Midbrain (tissue), 1 donor: ENCODE results near the gene USP2.

Source experiments
- DNase-seq: peaks from one replicate; lab custom pipeline; 2025; lab: John Stamatoyannopoulos, UW

Gene USP2

GRCh38 chr11:119377112-119377901 lies 4.2 kb downstream of the USP2 start:
- no peak for DNase-seq

GRCh38 chr11:119376197-119376847 lies 5.2 kb downstream of the USP2 start:
- DNase-seq: peak; percentile 95

- peak; percentile 87 for DNase-seq
Observed at GRCh38 chr11:119375337-119376196, 5.9 kb downstream of the USP2 start.

- DNase-seq: peak; percentile 47
Observed at GRCh38 chr11:119374632-119375336, 6.7 kb downstream of the USP2 start.

GRCh38 chr11:119373921-119374631 lies 7.4 kb downstream of the USP2 start:
- DNase-seq: peak; percentile 85

- no peak for DNase-seq
Observed at GRCh38 chr11:119373059-119373920, 8.2 kb downstream of the USP2 start.

- DNase-seq: no peak
Observed at GRCh38 chr11:119372260-119373058, 9.0 kb downstream of the USP2 start.

GRCh38 chr11:119371778-119372182 lies 9.7 kb downstream of the USP2 start:
- peak; percentile 70 for DNase-seq

- DNase-seq: no peak
Observed at GRCh38 chr11:119371067-119371601, 10.4 kb downstream of the USP2 start.

GRCh38 chr11:119370486-119371046 lies 10.9 kb downstream of the USP2 start:
- no peak for DNase-seq

- no peak for DNase-seq
Observed at GRCh38 chr11:119369132-119369925, 12.2 kb downstream of the USP2 start.

GRCh38 chr11:119368121-119369034 lies 13.1 kb downstream of the USP2 start:
- DNase-seq: peak; percentile 58

- no peak for DNase-seq
Observed at GRCh38 chr11:119367661-119368120, 13.8 kb downstream of the USP2 start.

- DNase-seq: no peak
Observed at GRCh38 chr11:119366690-119367620, 14.5 kb downstream of the USP2 start.

GRCh38 chr11:119365071-119365591 lies 16.4 kb downstream of the USP2 start:
- DNase-seq: no peak
